22Rv1 (cell line): ENCODE measurements around the gene NDUFS8.

ENCODE experiments used
- ZFX ChIP-seq: fragments of 450-650 bp; IDR thresholded peaks from 2 replicates; pipeline ENCODE4 v1.6.1; 2017; ENCODE audit warnings: antibody characterized with exemption, borderline replicate concordance
- TF ChIP-seq, protein P1 (sequence below): fragments of 450-650 bp; IDR thresholded peaks from 2 replicates; pipeline ENCODE4 v1.5.1; 2017; ENCODE audit warnings: mild to moderate bottlenecking

- TF ChIP-seq, protein P1, sequence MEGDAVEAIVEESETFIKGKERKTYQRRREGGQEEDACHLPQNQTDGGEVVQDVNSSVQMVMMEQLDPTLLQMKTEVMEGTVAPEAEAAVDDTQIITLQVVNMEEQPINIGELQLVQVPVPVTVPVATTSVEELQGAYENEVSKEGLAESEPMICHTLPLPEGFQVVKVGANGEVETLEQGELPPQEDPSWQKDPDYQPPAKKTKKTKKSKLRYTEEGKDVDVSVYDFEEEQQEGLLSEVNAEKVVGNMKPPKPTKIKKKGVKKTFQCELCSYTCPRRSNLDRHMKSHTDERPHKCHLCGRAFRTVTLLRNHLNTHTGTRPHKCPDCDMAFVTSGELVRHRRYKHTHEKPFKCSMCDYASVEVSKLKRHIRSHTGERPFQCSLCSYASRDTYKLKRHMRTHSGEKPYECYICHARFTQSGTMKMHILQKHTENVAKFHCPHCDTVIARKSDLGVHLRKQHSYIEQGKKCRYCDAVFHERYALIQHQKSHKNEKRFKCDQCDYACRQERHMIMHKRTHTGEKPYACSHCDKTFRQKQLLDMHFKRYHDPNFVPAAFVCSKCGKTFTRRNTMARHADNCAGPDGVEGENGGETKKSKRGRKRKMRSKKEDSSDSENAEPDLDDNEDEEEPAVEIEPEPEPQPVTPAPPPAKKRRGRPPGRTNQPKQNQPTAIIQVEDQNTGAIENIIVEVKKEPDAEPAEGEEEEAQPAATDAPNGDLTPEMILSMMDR: no peak
- TF ChIP-seq ZFX: no peak
Measured at GRCh38 chr11:68010090-68011041, 20.1 kb upstream of the NDUFS8 start, which contains the start of gene ALDH3B1.
